ENCODE results near the gene TAF10.

TAF10 gene

GRCh38 chr11:6612213-6613041 lies at the start of gene TAF10:
TAF10 (minus strand) TSS chr11:6612216; CDS start chr11:6612189, 27 bp downstream.
- Histone ChIP-seq H3K27me3 (ENCODE audit: insufficient read depth, low read length) (no peaks in the 10 kb centered on the region), H3K9me3 (ENCODE audit: low read length) (no peaks in the 10 kb centered on the region), H3K4me3 (ENCODE audit: low read length) (peak within 1 kb of the TSS; percentile 71), H2AFZ (ENCODE audit: low read depth, low read length) (no peak within 1 kb of the TSS), H3K4me1 (ENCODE audit: insufficient read depth, low read length) (peaks cover 22% of the 10 kb centered on the region), H3K36me3 (ENCODE audit: insufficient read depth, low read length) (peaks cover 50% of the 10 kb centered on the region)

GRCh38 chr11:6660712-6661111 lies 48.7 kb upstream of the TAF10 start:
- H3K27me3 ChIP-seq (ENCODE audit: insufficient read depth, low read length): no peaks in the 10 kb centered on the region
- H3K9me3 ChIP-seq (ENCODE audit: low read length): no peaks in the 10 kb centered on the region
- no peaks in the 10 kb centered on the region for H3K36me3 ChIP-seq (ENCODE audit: insufficient read depth, low read length)
- no peak overlapping the region for H2AFZ ChIP-seq (ENCODE audit: low read depth, low read length)
- no peak overlapping the region for H3K4me3 ChIP-seq (ENCODE audit: low read length)
- peaks cover 13% of the 10 kb centered on the region for H3K4me1 ChIP-seq (ENCODE audit: insufficient read depth, low read length)

- no peaks in the 10 kb centered on the region for H3K36me3 ChIP-seq (ENCODE audit: insufficient read depth, low read length)
- no peak overlapping the region for H2AFZ ChIP-seq (ENCODE audit: low read depth, low read length)
- H3K4me1 ChIP-seq (ENCODE audit: insufficient read depth, low read length): peaks cover 23% of the 10 kb centered on the region
- H3K27me3 ChIP-seq (ENCODE audit: insufficient read depth, low read length): no peaks in the 10 kb centered on the region
- H3K9me3 ChIP-seq (ENCODE audit: low read length): no peaks in the 10 kb centered on the region
- no peak overlapping the region for H3K4me3 ChIP-seq (ENCODE audit: low read length)
Measured at GRCh38 chr11:6658647-6659046, 46.6 kb upstream of the TAF10 start.

- Histone ChIP-seq H3K36me3 (ENCODE audit: insufficient read depth, low read length) (peaks cover 3% of the 10 kb centered on the region), H3K9me3 (ENCODE audit: low read length) (no peaks in the 10 kb centered on the region), H3K27me3 (ENCODE audit: insufficient read depth, low read length) (no peaks in the 10 kb centered on the region), H3K4me3 (ENCODE audit: low read length) (no peak overlapping the region), H3K4me1 (ENCODE audit: insufficient read depth, low read length) (peaks cover 27% of the 10 kb centered on the region), H2AFZ (ENCODE audit: low read depth, low read length) (no peak overlapping the region)
Measured at GRCh38 chr11:6657346-6657745, 45.3 kb upstream of the TAF10 start.

- no peak overlapping the region for H2AFZ ChIP-seq (ENCODE audit: low read depth, low read length)
- H3K4me1 ChIP-seq (ENCODE audit: insufficient read depth, low read length): peaks cover 27% of the 10 kb centered on the region
Measured at GRCh38 chr11:6656936-6657335, 44.9 kb upstream of the TAF10 start.

GRCh38 chr11:6656584-6656915 lies 44.5 kb upstream of the TAF10 start:
- H3K4me3 ChIP-seq (ENCODE audit: low read length): peak overlapping the region; percentile 73
- peaks cover 7% of the 10 kb centered on the region for H3K36me3 ChIP-seq (ENCODE audit: insufficient read depth, low read length)

More at GRCh38 chr11:6656936-6657335, 44.9 kb upstream of the TAF10 start:
- Histone ChIP-seq H3K9me3 (ENCODE audit: low read length) (no peaks in the 10 kb centered on the region), H3K4me3 (ENCODE audit: low read length) (peak overlapping the region; percentile 73), H3K36me3 (ENCODE audit: insufficient read depth, low read length) (peaks cover 4% of the 10 kb centered on the region), H3K27me3 (ENCODE audit: insufficient read depth, low read length) (no peaks in the 10 kb centered on the region)

GRCh38 chr11:6655790-6656583 lies 44.0 kb upstream of the TAF10 start, which contains the start of gene DCHS1:
DCHS1 (minus strand) TSS chr11:6655809; CDS start chr11:6641613, 14,196 bp downstream.
- peak within 1 kb of the TSS; percentile 73 for H3K4me3 ChIP-seq (ENCODE audit: low read length)
- peaks cover 27% of the 10 kb centered on the region for H3K4me1 ChIP-seq (ENCODE audit: insufficient read depth, low read length)
- H3K9me3 ChIP-seq (ENCODE audit: low read length): no peaks in the 10 kb centered on the region
- peak within 1 kb of the TSS; percentile 59 for H2AFZ ChIP-seq (ENCODE audit: low read depth, low read length)
- H3K27me3 ChIP-seq (ENCODE audit: insufficient read depth, low read length): no peaks in the 10 kb centered on the region
- H3K36me3 ChIP-seq (ENCODE audit: insufficient read depth, low read length): peaks cover 8% of the 10 kb centered on the region

More at GRCh38 chr11:6656584-6656915, 44.5 kb upstream of the TAF10 start:
- Histone ChIP-seq H3K27me3 (ENCODE audit: insufficient read depth, low read length) (no peaks in the 10 kb centered on the region), H3K4me1 (ENCODE audit: insufficient read depth, low read length) (peaks cover 27% of the 10 kb centered on the region), H3K9me3 (ENCODE audit: low read length) (no peaks in the 10 kb centered on the region), H2AFZ (ENCODE audit: low read depth, low read length) (peak overlapping the region; percentile 59)

- Histone ChIP-seq H3K4me3 (ENCODE audit: low read length) (peak overlapping the region; percentile 69), H3K9me3 (ENCODE audit: low read length) (no peaks in the 10 kb centered on the region), H3K4me1 (ENCODE audit: insufficient read depth, low read length) (peaks cover 27% of the 10 kb centered on the region), H3K27me3 (ENCODE audit: insufficient read depth, low read length) (no peaks in the 10 kb centered on the region), H2AFZ (ENCODE audit: low read depth, low read length) (no peak overlapping the region), H3K36me3 (ENCODE audit: insufficient read depth, low read length) (peaks cover 15% of the 10 kb centered on the region)
Measured at GRCh38 chr11:6655020-6655789, 43.2 kb upstream of the TAF10 start.

- Histone ChIP-seq H3K4me1 (ENCODE audit: insufficient read depth, low read length) (peaks cover 27% of the 10 kb centered on the region), H3K27me3 (ENCODE audit: insufficient read depth, low read length) (no peaks in the 10 kb centered on the region), H3K9me3 (ENCODE audit: low read length) (no peaks in the 10 kb centered on the region), H2AFZ (ENCODE audit: low read depth, low read length) (no peak overlapping the region), H3K36me3 (ENCODE audit: insufficient read depth, low read length) (peaks cover 19% of the 10 kb centered on the region), H3K4me3 (ENCODE audit: low read length) (peak overlapping the region; percentile 69)
Measured at GRCh38 chr11:6654281-6655019, 42.4 kb upstream of the TAF10 start.

GRCh38 chr11:6653656-6654055 lies 41.6 kb upstream of the TAF10 start:
- no peak overlapping the region for H3K4me3 ChIP-seq (ENCODE audit: low read length)
- H3K27me3 ChIP-seq (ENCODE audit: insufficient read depth, low read length): no peaks in the 10 kb centered on the region
- H3K36me3 ChIP-seq (ENCODE audit: insufficient read depth, low read length): peaks cover 26% of the 10 kb centered on the region
- H3K9me3 ChIP-seq (ENCODE audit: low read length): no peaks in the 10 kb centered on the region
- peaks cover 27% of the 10 kb centered on the region for H3K4me1 ChIP-seq (ENCODE audit: insufficient read depth, low read length)
- no peak overlapping the region for H2AFZ ChIP-seq (ENCODE audit: low read depth, low read length)

GRCh38 chr11:6653097-6653496 lies 41.1 kb upstream of the TAF10 start:
- H3K9me3 ChIP-seq (ENCODE audit: low read length): no peaks in the 10 kb centered on the region
- H3K36me3 ChIP-seq (ENCODE audit: insufficient read depth, low read length): peaks cover 31% of the 10 kb centered on the region
- H2AFZ ChIP-seq (ENCODE audit: low read depth, low read length): no peak overlapping the region
- H3K27me3 ChIP-seq (ENCODE audit: insufficient read depth, low read length): no peaks in the 10 kb centered on the region
- H3K4me1 ChIP-seq (ENCODE audit: insufficient read depth, low read length): peaks cover 27% of the 10 kb centered on the region
- H3K4me3 ChIP-seq (ENCODE audit: low read length): no peak overlapping the region

- peaks cover 32% of the 10 kb centered on the region for H3K36me3 ChIP-seq (ENCODE audit: insufficient read depth, low read length)
- H3K4me1 ChIP-seq (ENCODE audit: insufficient read depth, low read length): peaks cover 27% of the 10 kb centered on the region
- no peak overlapping the region for H3K4me3 ChIP-seq (ENCODE audit: low read length)
- H3K9me3 ChIP-seq (ENCODE audit: low read length): no peaks in the 10 kb centered on the region
- no peak overlapping the region for H2AFZ ChIP-seq (ENCODE audit: low read depth, low read length)
- no peaks in the 10 kb centered on the region for H3K27me3 ChIP-seq (ENCODE audit: insufficient read depth, low read length)
Measured at GRCh38 chr11:6652182-6652581, 40.2 kb upstream of the TAF10 start.

All from neuron (in vitro differentiated cells).